Cardiac muscle cell (in vitro differentiated cells and primary cell): Measurements from ENCODE around the gene RASGRF2. TPM values are rescaled to one million over a fixed set of nuclear protein-coding genes. Genes with fewer than 3 reads are reported as not detected.
A peak's percentile ranks its signal among the peaks of the same experiment; 100 is the strongest.

Source experiments
- DNase-seq, 2 donors: peaks; one replicate each; pipeline versions ENCODE4 v3.0.0 to v3.0.0-alpha.2; 2010 to 2017; ENCODE audit warnings: low read depth in 1 of 2, low spot score in 1 of 2
- H3K27ac ChIP-seq: fragments of 200-600 bp; sonication (generic); 2 replicates; pipeline ENCODE4 v1.5.1; 2016
- H3K27me3 ChIP-seq: fragments of 200-600 bp; sonication (generic); 2 replicates; pipeline ENCODE4 v1.6.0; 2016; ENCODE audit warnings: control low read depth
- H3K36me3 ChIP-seq: fragments of 200-600 bp; sonication (generic); 2 replicates; pipeline ENCODE4 v1.5.1; 2016; ENCODE audit warnings: control low read depth
- H3K4me1 ChIP-seq: fragments of 200-600 bp; sonication (generic); 2 replicates; pipeline ENCODE4 v1.8.1; 2017; ENCODE audit warnings: low read depth, mild to moderate bottlenecking, mixed run types
- H3K4me3 ChIP-seq: fragments of 200-600 bp; sonication (generic); 2 replicates; pipeline ENCODE4 v1.5.1; 2016; ENCODE audit warnings: mild to moderate bottlenecking
- H3K9me3 ChIP-seq: fragments of 200-600 bp; sonication (generic); 2 replicates; pipeline ENCODE4 v1.5.1; 2017; ENCODE audit warnings: low read depth, mild to moderate bottlenecking, control low read depth
- polyA plus RNA-seq: library from polyadenylated mRNA; unstranded; fragments of >200 nt; fragmentation: Nextera tagmentation; extraction: Ambion mirVana; gene quantifications from 2 replicates; pipeline ENCODE4 v1.2.1, GENCODE V29; 2016
- total RNA-seq: library from RNA; depleted of rRNA; stranded (reverse); fragments of >200 nt; gene quantifications from 2 replicates; pipeline ENCODE4 v1.2.3, GENCODE V29; 2016
- TF ChIP-seq, protein P1 (sequence below): IDR thresholded peaks from 2 replicates; pipeline ENCODE4 v1.5.1; 2012; ENCODE audit warnings: low read depth, mild to moderate bottlenecking, low read length

The RASGRF2 gene
- total and polyA plus RNA-seq, 2 experiments from 2014 or later = 0.06 to 0.33 TPM

DNA sequence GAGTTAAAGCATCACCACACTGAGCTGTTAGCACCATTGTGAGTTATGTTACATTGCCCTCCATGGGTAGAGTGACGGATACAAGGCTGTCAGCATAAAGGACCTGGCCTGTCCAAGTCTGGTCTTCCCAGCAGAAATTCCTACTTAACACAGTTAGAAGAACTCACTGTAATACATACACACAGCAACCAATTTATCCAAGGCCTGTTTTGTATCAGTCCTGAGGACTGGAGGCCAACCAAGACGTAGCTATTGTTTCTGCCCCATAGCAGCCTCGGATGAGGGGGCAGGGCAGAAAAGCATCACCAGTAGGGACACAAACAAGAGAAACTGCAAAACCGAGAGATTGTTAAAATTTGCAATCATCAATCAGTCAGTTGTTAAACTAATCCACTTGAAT is 206.9 kb downstream of the RASGRF2 start:
- Histone ChIP-seq H3K27ac (no peak overlapping the region), H3K4me1 (peaks cover 4% of the 10 kb centered on the region)
- TF ChIP-seq, protein P1, sequence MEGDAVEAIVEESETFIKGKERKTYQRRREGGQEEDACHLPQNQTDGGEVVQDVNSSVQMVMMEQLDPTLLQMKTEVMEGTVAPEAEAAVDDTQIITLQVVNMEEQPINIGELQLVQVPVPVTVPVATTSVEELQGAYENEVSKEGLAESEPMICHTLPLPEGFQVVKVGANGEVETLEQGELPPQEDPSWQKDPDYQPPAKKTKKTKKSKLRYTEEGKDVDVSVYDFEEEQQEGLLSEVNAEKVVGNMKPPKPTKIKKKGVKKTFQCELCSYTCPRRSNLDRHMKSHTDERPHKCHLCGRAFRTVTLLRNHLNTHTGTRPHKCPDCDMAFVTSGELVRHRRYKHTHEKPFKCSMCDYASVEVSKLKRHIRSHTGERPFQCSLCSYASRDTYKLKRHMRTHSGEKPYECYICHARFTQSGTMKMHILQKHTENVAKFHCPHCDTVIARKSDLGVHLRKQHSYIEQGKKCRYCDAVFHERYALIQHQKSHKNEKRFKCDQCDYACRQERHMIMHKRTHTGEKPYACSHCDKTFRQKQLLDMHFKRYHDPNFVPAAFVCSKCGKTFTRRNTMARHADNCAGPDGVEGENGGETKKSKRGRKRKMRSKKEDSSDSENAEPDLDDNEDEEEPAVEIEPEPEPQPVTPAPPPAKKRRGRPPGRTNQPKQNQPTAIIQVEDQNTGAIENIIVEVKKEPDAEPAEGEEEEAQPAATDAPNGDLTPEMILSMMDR = no peak

DNA sequence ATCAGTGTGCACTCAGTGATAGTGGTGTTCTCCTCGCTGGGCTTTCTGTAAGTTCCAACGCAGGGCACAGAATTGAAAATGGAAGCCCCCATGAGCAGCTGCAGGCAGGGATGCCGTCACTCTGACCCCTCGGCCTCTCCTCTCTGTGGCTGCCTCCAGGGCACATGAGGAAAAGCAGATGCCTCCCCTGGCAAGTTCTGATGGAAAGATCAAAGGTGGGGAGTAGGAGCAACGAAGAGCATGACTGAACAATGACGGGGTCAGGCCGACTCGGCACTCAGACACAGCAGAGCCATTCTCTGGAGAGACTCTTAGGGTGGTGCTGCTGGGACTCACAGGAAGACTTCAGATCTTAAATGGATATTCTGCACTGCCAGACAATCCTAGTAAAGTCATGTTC is 207.4 kb downstream of the RASGRF2 start:
- TF ChIP-seq, protein P1 = no peak
- Histone ChIP-seq H3K27me3 (no peaks in the 10 kb centered on the region), H3K4me1 (peaks cover 4% of the 10 kb centered on the region), H3K36me3 (no peaks in the 10 kb centered on the region), H3K9me3 (no peaks in the 10 kb centered on the region), H3K27ac (no peak overlapping the region), H3K4me3 (no peak overlapping the region)
- peak in 1 of 2 donors; percentile 38 for DNase-seq

More for the DNA sequence above, 206.9 kb downstream of the RASGRF2 start:
- no peaks in the 10 kb centered on the region for H3K9me3 ChIP-seq
- no peak overlapping the region for H3K4me3 ChIP-seq
- no peaks in the 10 kb centered on the region for H3K27me3 ChIP-seq
- DNase-seq = no peak
- no peaks in the 10 kb centered on the region for H3K36me3 ChIP-seq

DNA sequence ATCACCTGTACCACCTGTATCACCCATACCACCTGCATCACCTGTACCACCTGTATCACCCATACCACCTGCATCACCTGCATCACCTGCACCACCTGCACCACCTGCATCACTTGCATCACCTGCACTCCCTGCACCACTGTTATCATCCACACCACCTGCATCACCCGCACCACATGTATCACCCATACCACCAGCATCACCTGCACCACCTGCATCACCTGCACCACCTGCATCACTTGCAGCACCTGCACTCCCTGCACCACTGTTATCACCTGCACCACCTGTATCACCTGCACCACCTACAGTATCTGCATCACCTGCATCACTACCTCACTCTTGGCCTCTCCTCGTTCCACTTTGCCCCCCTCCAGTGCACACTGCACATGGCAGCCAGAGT is 209.8 kb downstream of the RASGRF2 start:
- Histone ChIP-seq H3K27me3 (no peaks in the 10 kb centered on the region), H3K36me3 (no peaks in the 10 kb centered on the region), H3K27ac (no peak overlapping the region), H3K4me1 (peaks cover 7% of the 10 kb centered on the region), H3K9me3 (no peaks in the 10 kb centered on the region), H3K4me3 (no peak overlapping the region)
- TF ChIP-seq, protein P1 = no peak
- DNase-seq = no peak

DNA sequence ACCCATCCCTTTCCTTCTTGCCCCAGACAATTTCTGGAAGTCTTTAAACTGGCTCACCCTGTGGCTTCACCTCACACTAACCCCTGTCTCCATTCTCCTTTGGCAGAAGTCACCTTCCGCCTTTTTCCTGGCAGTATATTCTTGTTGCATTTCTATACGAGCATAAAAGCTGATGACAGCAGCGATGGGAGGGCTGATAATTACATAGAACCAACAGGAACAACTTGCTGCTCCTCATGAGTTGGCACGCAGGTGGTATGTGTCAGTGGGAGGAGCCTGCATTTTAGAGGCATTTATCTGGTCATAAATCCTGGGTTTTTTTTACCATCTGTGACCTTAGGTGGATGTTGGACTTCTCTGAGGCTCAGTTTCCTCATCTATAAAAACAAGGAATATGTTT is 211.6 kb downstream of the RASGRF2 start:
- Histone ChIP-seq H3K9me3 (no peaks in the 10 kb centered on the region), H3K4me1 (peaks cover 11% of the 10 kb centered on the region), H3K36me3 (no peaks in the 10 kb centered on the region), H3K27me3 (no peaks in the 10 kb centered on the region), H3K4me3 (no peak overlapping the region), H3K27ac (no peak overlapping the region)
- TF ChIP-seq, protein P1 = no peak
- DNase-seq = no peak

DNA sequence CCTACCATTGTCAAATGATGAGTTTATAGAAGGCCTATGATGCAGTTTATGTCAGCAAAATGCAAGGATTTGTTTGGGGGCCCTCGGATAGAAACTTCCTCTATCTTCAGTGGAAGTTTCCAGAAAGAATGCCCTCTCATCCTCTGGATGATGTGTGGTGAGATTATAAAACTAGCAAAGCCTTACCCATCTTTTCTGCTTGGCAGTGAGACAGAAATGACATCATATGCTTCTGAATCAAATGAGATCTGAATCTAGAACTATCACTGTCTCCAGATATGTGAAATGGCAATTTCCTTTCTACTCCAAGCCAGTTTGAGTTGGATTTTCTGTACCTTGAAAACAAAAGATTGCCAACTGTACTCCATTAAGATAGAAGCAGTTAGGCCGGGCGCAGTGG is 212.5 kb downstream of the RASGRF2 start:
- no peaks in the 10 kb centered on the region for H3K27me3 ChIP-seq
- no peaks in the 10 kb centered on the region for H3K36me3 ChIP-seq
- DNase-seq = no peak
- H3K27ac ChIP-seq = no peak overlapping the region
- peaks cover 8% of the 10 kb centered on the region for H3K4me1 ChIP-seq
- H3K9me3 ChIP-seq = no peaks in the 10 kb centered on the region
- TF ChIP-seq, protein P1 = no peak
- H3K4me3 ChIP-seq = no peak overlapping the region

DNA sequence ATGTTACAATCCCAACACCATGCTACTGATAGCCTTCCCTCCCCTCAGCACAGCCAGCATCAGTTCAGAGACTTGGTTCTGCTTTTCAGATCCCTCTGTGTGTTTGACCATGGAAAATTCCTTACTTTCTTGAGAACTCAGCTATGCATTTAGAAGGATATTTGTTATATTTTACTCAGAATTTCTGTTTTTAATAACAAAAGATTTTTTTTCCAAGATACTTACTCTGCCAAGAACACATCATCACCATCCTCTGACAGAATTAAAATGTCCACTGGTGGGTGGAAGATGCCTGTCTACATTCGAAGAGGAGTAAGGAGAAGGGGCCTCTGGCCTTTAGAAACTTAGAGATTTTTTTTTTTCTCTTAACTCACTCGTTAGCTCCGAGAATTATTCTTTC is 216.9 kb downstream of the RASGRF2 start:
- Histone ChIP-seq H3K9me3 (no peaks in the 10 kb centered on the region), H3K36me3 (no peaks in the 10 kb centered on the region), H3K4me1 (peaks cover 8% of the 10 kb centered on the region), H3K27me3 (no peaks in the 10 kb centered on the region), H3K27ac (no peak overlapping the region), H3K4me3 (no peak overlapping the region)
- TF ChIP-seq, protein P1 = no peak
- DNase-seq = no peak
